BJ (cell line): ENCODE data around the gene HRAS. TPM values are rescaled to one million over a fixed set of nuclear protein-coding genes. Genes with fewer than 3 reads are reported as not detected.

Source experiments
- CTCF ChIA-PET: fragments of 350-600 bp; formaldehyde crosslinking; extraction: SDS; loops from one replicate; lab custom pipeline; 2021; ENCODE audit warnings: antibody characterized with exemption, inconsistent platforms; lab: Yijun Ruan, JAX
- POLR2A ChIA-PET: fragments of 300-600 bp; sonication (Branson Sonifier 250); formaldehyde crosslinking; extraction: SDS; loops from one replicate; lab custom pipeline; 2021; ENCODE audit warnings: antibody characterized with exemption; lab: Charles Lee
- DNase-seq: peaks from one replicate; pipeline ENCODE4 v3.0.0-alpha.2; 2011; ENCODE audit warnings: low read depth
- H3K27me3 ChIP-seq: 2 replicates; pipeline ENCODE4 v1.6.0; 2011; ENCODE audit warnings: low read length; ENCODE audit not compliant: control insufficient read depth, insufficient read depth
- H3K36me3 ChIP-seq: 2 replicates; pipeline ENCODE4 v1.5.1; 2011; ENCODE audit warnings: low read length; ENCODE audit not compliant: control insufficient read depth, insufficient read depth
- H3K4me3 ChIP-seq: 2 replicates; pipeline ENCODE4 v1.5.1; 2011; ENCODE audit warnings: low read depth, mild to moderate bottlenecking, control low read depth, low read length
- polyA plus RNA-seq: library from polyadenylated mRNA; depleted of rRNA; stranded (reverse); fragments of >200 nt; gene quantifications from 2 replicates; pipeline ENCODE4 v1.2.3, GENCODE V29; 2011
- TF ChIP-seq, protein P1 (sequence below): IDR thresholded peaks from 2 replicates; pipeline ENCODE4 v1.5.1; 2011; ENCODE audit warnings: low read depth, mild to moderate bottlenecking, control low read depth, inconsistent platforms, low read length, moderate library complexity; ENCODE audit not compliant: insufficient read depth

HRAS gene
- polyA plus RNA-seq, 1 experiment: 90.4 TPM

DNA sequence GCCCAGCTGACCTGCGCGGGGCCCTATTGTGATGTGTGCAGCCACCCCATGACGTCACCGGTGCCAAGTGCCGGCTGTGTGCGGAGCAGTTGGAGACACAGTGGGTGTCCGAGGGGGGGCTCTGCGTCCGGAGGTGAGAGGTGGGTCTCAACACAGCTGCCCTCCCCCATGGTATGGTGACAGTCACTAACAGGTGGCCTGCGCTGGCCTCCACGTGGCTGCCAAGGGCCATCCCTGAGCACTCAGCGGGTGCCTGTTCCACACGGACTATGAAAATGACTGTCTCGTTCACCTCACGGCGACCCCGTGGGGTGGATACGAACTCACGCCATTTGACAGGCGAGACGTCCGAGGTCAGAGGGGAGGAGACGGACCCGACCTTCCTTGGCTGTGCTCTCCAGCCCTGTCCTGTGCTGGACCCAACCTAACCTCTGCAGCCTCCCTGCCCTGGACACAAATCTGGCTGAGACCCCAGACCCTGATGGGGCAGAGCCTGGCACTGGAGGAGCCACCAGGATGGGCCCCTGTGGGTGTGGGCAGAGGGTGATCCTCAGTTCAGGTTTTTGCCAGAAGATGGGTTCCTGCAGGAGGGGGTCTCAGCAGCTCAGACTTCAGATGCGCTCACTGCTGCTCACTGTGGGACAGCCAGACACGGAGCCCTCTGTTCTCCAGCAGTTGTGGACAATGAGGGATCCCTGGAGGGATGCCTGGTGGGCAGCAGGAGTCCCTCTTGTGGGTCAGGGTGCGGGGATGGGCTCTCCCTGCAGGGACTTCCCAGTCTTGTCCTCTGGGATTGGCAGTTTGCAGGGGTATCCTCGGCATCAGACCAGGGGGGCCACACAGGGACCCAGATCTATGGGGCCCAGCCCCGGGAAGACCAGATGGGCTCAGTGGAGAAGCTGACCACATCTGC lies 6.3 kb downstream of the HRAS start:
- TF ChIP-seq, protein P1, sequence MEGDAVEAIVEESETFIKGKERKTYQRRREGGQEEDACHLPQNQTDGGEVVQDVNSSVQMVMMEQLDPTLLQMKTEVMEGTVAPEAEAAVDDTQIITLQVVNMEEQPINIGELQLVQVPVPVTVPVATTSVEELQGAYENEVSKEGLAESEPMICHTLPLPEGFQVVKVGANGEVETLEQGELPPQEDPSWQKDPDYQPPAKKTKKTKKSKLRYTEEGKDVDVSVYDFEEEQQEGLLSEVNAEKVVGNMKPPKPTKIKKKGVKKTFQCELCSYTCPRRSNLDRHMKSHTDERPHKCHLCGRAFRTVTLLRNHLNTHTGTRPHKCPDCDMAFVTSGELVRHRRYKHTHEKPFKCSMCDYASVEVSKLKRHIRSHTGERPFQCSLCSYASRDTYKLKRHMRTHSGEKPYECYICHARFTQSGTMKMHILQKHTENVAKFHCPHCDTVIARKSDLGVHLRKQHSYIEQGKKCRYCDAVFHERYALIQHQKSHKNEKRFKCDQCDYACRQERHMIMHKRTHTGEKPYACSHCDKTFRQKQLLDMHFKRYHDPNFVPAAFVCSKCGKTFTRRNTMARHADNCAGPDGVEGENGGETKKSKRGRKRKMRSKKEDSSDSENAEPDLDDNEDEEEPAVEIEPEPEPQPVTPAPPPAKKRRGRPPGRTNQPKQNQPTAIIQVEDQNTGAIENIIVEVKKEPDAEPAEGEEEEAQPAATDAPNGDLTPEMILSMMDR: no peak
- H3K27me3 ChIP-seq: no peaks in the 10 kb centered on the region
- POLR2A ChIA-PET: no interaction called here
- H3K4me3 ChIP-seq: no peak overlapping the region
- CTCF ChIA-PET: interaction anchor here (2.1 to 4.0 kb wide), 2 partner anchors 8 to 11 kb away, joined by 5 to 19 read pairs; no protein-coding TSS in a partner anchor
- peaks cover 22% of the 10 kb centered on the region for H3K36me3 ChIP-seq
- DNase-seq: no peak

DNA sequence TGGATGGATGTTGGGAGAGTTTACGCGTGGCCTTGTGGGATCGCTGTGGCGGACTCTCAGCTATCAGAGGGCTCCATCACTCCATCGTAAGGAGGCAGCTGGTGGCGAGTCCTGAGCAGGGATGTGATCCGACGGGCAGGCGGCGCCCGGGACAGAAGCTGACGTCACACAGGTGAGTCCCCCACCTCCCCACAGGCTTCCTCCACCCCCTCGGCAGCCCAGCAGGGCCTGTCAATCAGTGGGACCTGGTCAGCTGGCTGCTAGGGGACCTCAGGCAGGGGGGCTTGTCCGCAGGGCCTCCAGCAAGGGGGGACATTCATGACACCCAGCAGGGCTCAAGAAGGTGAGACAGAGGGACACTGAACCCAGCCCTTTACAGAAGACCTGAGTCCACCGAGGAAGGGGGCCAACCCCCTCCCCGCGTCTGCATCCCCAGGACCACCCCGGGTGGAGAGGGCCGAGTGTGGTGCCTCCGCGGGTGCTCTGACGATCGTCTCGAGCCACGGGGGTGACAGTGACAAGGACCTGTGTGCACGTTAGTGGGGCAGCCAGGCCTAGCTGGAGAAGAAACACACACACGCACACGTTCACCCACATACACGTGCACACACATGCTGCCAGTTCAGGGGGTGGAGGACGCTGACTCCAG lies 7.1 kb downstream of the HRAS start:
- Histone ChIP-seq H3K27me3 (no peaks in the 10 kb centered on the region), H3K36me3 (peaks cover 18% of the 10 kb centered on the region), H3K4me3 (no peak overlapping the region)
- ChIA-PET POLR2A (interaction anchor here (0.6 kb wide), 1 partner anchor 47 kb away, joined by 3 read pairs; no protein-coding TSS in a partner anchor), CTCF (interaction anchor here (4.0 kb wide), 1 partner anchor 10 kb away, joined by 19 read pairs; no protein-coding TSS in a partner anchor)
- no peak for DNase-seq
- TF ChIP-seq, protein P1: no peak

DNA sequence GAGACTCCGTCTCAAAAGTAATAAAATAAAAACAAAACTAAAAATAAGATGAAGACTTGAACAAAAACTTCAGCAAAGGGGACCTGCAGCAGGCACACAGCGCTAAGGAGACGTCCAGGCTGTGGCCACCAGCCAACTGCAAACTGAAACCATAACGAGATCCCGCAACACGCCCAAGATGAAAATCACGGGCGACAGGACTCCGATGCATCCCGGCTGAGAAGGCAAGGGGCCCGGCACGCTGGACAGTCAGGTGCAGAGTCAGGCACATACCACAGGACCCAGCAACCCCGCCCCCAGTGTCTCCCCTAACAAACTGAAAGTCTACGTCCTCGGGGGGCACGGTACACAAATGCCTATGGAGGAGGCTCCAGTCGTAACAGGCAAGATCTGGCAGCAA lies 9.2 kb downstream of the HRAS start:
- DNase-seq: no peak
- no peak overlapping the region for H3K4me3 ChIP-seq
- H3K27me3 ChIP-seq: no peaks in the 10 kb centered on the region
- ChIA-PET POLR2A (no interaction called here), CTCF (interaction anchor here (4.0 kb wide), 1 partner anchor 8 kb away, joined by 19 read pairs; no protein-coding TSS in a partner anchor)
- H3K36me3 ChIP-seq: no peaks in the 10 kb centered on the region; the same call in 1 of the 2 replicates
- TF ChIP-seq, protein P1: no peak

DNA sequence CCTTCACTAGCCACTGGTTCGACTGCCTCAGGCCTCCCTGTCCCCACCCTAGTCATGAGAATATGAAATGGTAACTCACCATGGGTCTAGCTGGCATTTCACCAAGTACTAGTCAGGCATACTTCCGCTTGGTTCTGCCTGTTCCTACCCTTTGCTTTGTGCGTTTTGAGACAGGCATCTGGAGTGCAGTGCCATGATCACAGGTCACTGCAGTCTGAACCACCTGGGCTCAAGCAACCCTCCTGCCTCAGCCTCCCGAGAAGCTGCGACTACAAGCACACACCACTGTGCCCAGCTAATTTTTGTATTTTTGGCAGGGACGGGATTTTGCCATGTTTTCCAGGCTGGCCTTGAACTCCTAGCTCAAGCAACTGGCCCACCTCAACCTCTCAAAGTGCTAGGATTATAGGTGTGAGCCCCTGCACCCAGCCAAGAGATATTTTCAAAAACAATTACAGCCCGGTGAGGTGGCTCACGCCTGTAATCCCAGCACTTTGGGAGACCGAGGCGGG lies 14.1 kb downstream of the HRAS start:
- ChIA-PET CTCF (interaction anchor here (0.7 to 1.9 kb wide), 3 partner anchors 8 to 292 kb away, joined by 3 to 5 read pairs (median 4); no protein-coding TSS in a partner anchor), POLR2A (no interaction called here)
- TF ChIP-seq, protein P1: no peak
- Histone ChIP-seq H3K4me3 (no peak overlapping the region), H3K27me3 (no peaks in the 10 kb centered on the region), H3K36me3 (no peaks in the 10 kb centered on the region)
- no peak for DNase-seq
